NB4 (cell line): ENCODE measurements around the gene TSNAX.

Source experiments
- CTCF ChIP-seq: IDR thresholded peaks from one replicate; pipeline ENCODE4 v1.5.1; 2012; ENCODE audit warnings: low read depth, low read length
- MAX ChIP-seq: IDR thresholded peaks from 2 replicates; pipeline ENCODE4 v1.6.1; 2011; ENCODE audit warnings: low read depth, low read length
- MYC ChIP-seq: IDR thresholded peaks from 2 replicates; pipeline ENCODE4 v1.6.1; 2011; ENCODE audit warnings: low read depth, low read length
- POLR2A ChIP-seq: IDR thresholded peaks from 2 replicates; pipeline ENCODE4 v1.6.1; 2011; ENCODE audit warnings: mild to moderate bottlenecking; ENCODE audit not compliant: insufficient read length; ENCODE audit errors: extremely low read depth

- TF ChIP-seq CTCF (no peak), POLR2A (no peak), MYC (no peak), MAX (no peak)
These were observed 29.6 kb downstream of the TSNAX start for GRCh38 chr1:231557898-231558707.
